ENCODE data around the gene ADCY6.

- TF ChIP-seq POLR2A (IDR thresholded peaks at IDR 0.05) (no peak), POLR2AphosphoS5 (IDR thresholded peaks at IDR 0.05; ENCODE audit: insufficient read depth in 1 of 2, low read depth in 1 of 2) (no peak), CTCF (IDR thresholded peaks at IDR 0.05) (no peak)
Observed at GRCh38 chr12:48822711-48823110, 33.8 kb upstream of the ADCY6 start.

All from vagina (tissue), 2 donors.